H1 (cell line): ENCODE results near the gene RECK. TPM values are rescaled to one million over a fixed set of nuclear protein-coding genes. Genes with fewer than 3 reads are reported as not detected.

ENCODE experiments used
- ASH2L ChIP-seq: fragments of 200-600, 300-600 bp; sonication (generic); IDR thresholded peaks from one replicate; pipeline ENCODE4 v1.7.1; 2017; ENCODE audit warnings: low read length
- CREB1 ChIP-seq: IDR thresholded peaks from 2 replicates; pipeline ENCODE4 v1.6.1; 2012; ENCODE audit warnings: inconsistent platforms
- CTBP2 ChIP-seq: IDR thresholded peaks from 2 replicates; pipeline ENCODE4 v1.7.0; 2011; ENCODE audit warnings: borderline replicate concordance, mild to moderate bottlenecking, moderate library complexity, mixed read lengths, low read length; ENCODE audit not compliant: insufficient read depth, insufficient read length
- GTF2F1 ChIP-seq: IDR thresholded peaks from 2 replicates; pipeline ENCODE4 v1.6.1; 2012; ENCODE audit warnings: low read depth, low read length, improper control_type of control experiment, borderline replicate concordance
- HDAC2 ChIP-seq, 2 experiments: fragments of 300-600 bp in 1 of 2; sonication (generic) in 1 of 2; IDR thresholded peaks; 2 replicates each; pipeline ENCODE4 v1.6.1; 2011 to 2012; ENCODE audit warnings: low read depth in 2 of 2, low read length in 2 of 2, mild to moderate bottlenecking in 2 of 2, moderate library complexity in 2 of 2, borderline replicate concordance in 1 of 2, inconsistent platforms in 1 of 2
- MAX ChIP-seq: IDR thresholded peaks from 2 replicates; pipeline ENCODE4 v1.6.1; 2012; ENCODE audit warnings: inconsistent platforms
- PHF8 ChIP-seq: fragments of 200-600 bp; sonication (generic); conservative IDR thresholded peaks from 2 replicates; pipeline ENCODE4 v1.7.1; 2012; ENCODE audit warnings: low read depth, mild to moderate bottlenecking, inconsistent platforms, low read length, moderate library complexity
- RBBP5 ChIP-seq: IDR thresholded peaks from 2 replicates; pipeline ENCODE4 v1.7.1; 2012; ENCODE audit warnings: low read depth, mild to moderate bottlenecking, inconsistent platforms, low read length, moderate library complexity, borderline replicate concordance
- RFX5 ChIP-seq: IDR thresholded peaks from 2 replicates; pipeline ENCODE4 v1.6.1; 2011; ENCODE audit warnings: low read depth, low read length, improper control_type of control experiment, borderline replicate concordance
- SAP30 ChIP-seq: fragments of 300-600 bp; sonication (generic); IDR thresholded peaks from 2 replicates; pipeline ENCODE4 v1.7.1; 2012; ENCODE audit warnings: low read length, moderate library complexity, mild to moderate bottlenecking, inconsistent platforms; ENCODE audit not compliant: insufficient read depth, insufficient replicate concordance
- SIN3A ChIP-seq, 2 experiments: IDR thresholded peaks in 1 of 2; conservative IDR thresholded peaks in 1 of 2; 2 replicates each; pipeline ENCODE4 v1.6.1; 2011 to 2012; ENCODE audit warnings: low read length in 2 of 2, improper control_type of control experiment in 1 of 2, low read depth in 1 of 2, mild to moderate bottlenecking in 1 of 2
- SIRT6 ChIP-seq: IDR thresholded peaks from one replicate; pipeline ENCODE4 v1.7.1; 2012; ENCODE audit warnings: low read length, inconsistent platforms
- SP2 ChIP-seq: IDR thresholded peaks from 2 replicates; pipeline ENCODE4 v1.6.1; 2012; ENCODE audit warnings: mild to moderate bottlenecking, low read length, inconsistent platforms
- SP4 ChIP-seq: IDR thresholded peaks from 2 replicates; pipeline ENCODE4 v1.6.1; 2012; ENCODE audit warnings: low read length, inconsistent platforms
- SUZ12 ChIP-seq: fragments of 200-600 bp; sonication (generic); IDR thresholded peaks from 2 replicates; pipeline ENCODE4 v1.6.1; 2012; ENCODE audit warnings: mild to moderate bottlenecking, inconsistent platforms, low read length, moderate library complexity, mixed read lengths
- TAF1 ChIP-seq: IDR thresholded peaks from 2 replicates; pipeline ENCODE4 v1.6.1; 2011; ENCODE audit warnings: mild to moderate bottlenecking, low read depth, low read length
- polyA plus RNA-seq, 7 experiments: library from polyadenylated mRNA; depleted of rRNA in 3 of 7; stranded (reverse) in 5 of 7; unstranded in 2 of 7; fragments of >200 nt in 5 of 7; fragments of 200-250 nt in 2 of 7; gene quantifications; 1 replicate in 5 of 7; 2 replicates in 1 of 7; 4 replicates in 1 of 7; pipeline versions ENCODE4 v1.2.1 to v1.2.3, GENCODE V29; 2011 to 2013; ENCODE audit warnings: missing spikeins in 2 of 7, mixed read lengths in 2 of 7
- total RNA-seq: library from RNA; stranded (reverse); fragmentation: NEBNext Ultra II Directional; extraction: Animal tissue kit (Norgen Biotek cat#: 25700); gene quantifications from 2 replicates; pipeline ENCODE4 v1.2.1, GENCODE V29; 2021

Gene RECK
- total and polyA plus RNA-seq, 2 of the 8 experiments (the other 6 are each of a cell fraction or from before 2014, with no cell fraction given) = 5.4 to 9.8 TPM

- TF ChIP-seq ASH2L = peak; percentile 57
- TF ChIP-seq SIRT6 = no peak
- TF ChIP-seq PHF8 = 0 out of 2 replicates have a peak, but pooled peaks have one; percentile 29
- TF ChIP-seq CTBP2 = no peak
- TF ChIP-seq MAX = peak; percentile 60
- no peak for TF ChIP-seq SP2
- no peak for TF ChIP-seq TAF1
- no peak for TF ChIP-seq SUZ12
- TF ChIP-seq GTF2F1 = no peak
- TF ChIP-seq RFX5 = no peak
- TF ChIP-seq HDAC2 (IDR thresholded peaks at IDR 0.05; ENCODE audit: borderline replicate concordance in 1 of 2, low read depth in 2 of 2, low read length in 2 of 2) = peak in 1 of 2 experiments; percentile 97; a peak in 2 of 4 replicates
- no peak for TF ChIP-seq SAP30
- TF ChIP-seq SIN3A (conservative IDR thresholded peaks at IDR 0.05 in 1 of 2, IDR thresholded peaks at IDR 0.05 in 1 of 2; ENCODE audit: low read depth in 1 of 2, low read length in 2 of 2) = no peak; a peak in 1 of 4 replicates
- TF ChIP-seq RBBP5 = 0 out of 2 replicates have a peak, but pooled peaks have one; percentile 45
- no peak for TF ChIP-seq CREB1
- TF ChIP-seq SP4 = no peak
Measured at GRCh38 chr9:36166168-36166927, 129.6 kb downstream of the RECK start (continued).
